NCI-H1930 (cell line): ENCODE results near the gene TNFAIP8L1.
"Not testable (repeated sequence)": the region's sequence is repeated elsewhere in the genome, so short reads cannot be mapped to it uniquely, and the experiment has no call there.

Source experiments
- DNase-seq, 2 experiments: peaks; one replicate each; lab custom pipeline; 2025; lab: John Stamatoyannopoulos, UW

Gene TNFAIP8L1

GRCh38 chr19:4678881-4679790 lies 39.8 kb downstream of the TNFAIP8L1 start:
- DNase-seq, result no peak

- not testable (repeated sequence) for DNase-seq
Measured at GRCh38 chr19:4680021-4680420, 40.7 kb downstream of the TNFAIP8L1 start.

GRCh38 chr19:4682417-4683200 lies 43.3 kb downstream of the TNFAIP8L1 start:
- no peak for DNase-seq

- DNase-seq, result no peak
Measured at GRCh38 chr19:4684312-4685095, 45.2 kb downstream of the TNFAIP8L1 start.

- DNase-seq, result no peak
Measured at GRCh38 chr19:4686700-4687099, 47.4 kb downstream of the TNFAIP8L1 start.

- no peak for DNase-seq
Measured at GRCh38 chr19:4687396-4687795, 48.1 kb downstream of the TNFAIP8L1 start.

- no peak for DNase-seq
Measured at GRCh38 chr19:4688587-4688986, 49.3 kb downstream of the TNFAIP8L1 start.

- DNase-seq, result no peak
Measured at GRCh38 chr19:4689403-4689802, 50.1 kb downstream of the TNFAIP8L1 start.

GRCh38 chr19:4690361-4690760 lies 51.0 kb downstream of the TNFAIP8L1 start:
- DNase-seq, result no peak

- no peak for DNase-seq
Measured at GRCh38 chr19:4691373-4691772, 52.1 kb downstream of the TNFAIP8L1 start.

- no peak for DNase-seq
Measured at GRCh38 chr19:4692251-4693077, 53.1 kb downstream of the TNFAIP8L1 start.

GRCh38 chr19:4693078-4693350 lies 53.7 kb downstream of the TNFAIP8L1 start:
- DNase-seq, result no peak

GRCh38 chr19:4693471-4694121 lies 54.3 kb downstream of the TNFAIP8L1 start:
- DNase-seq, result no peak

GRCh38 chr19:4694211-4694987 lies 55.1 kb downstream of the TNFAIP8L1 start:
- no peak for DNase-seq

GRCh38 chr19:4695224-4695731 lies 56.0 kb downstream of the TNFAIP8L1 start:
- DNase-seq, result no peak

GRCh38 chr19:4697304-4697703 lies 58.0 kb downstream of the TNFAIP8L1 start:
- no peak for DNase-seq

GRCh38 chr19:4699826-4700692 lies 60.7 kb downstream of the TNFAIP8L1 start:
- no peak for DNase-seq

GRCh38 chr19:4700693-4700970 lies 61.3 kb downstream of the TNFAIP8L1 start:
- no peak for DNase-seq

GRCh38 chr19:4701557-4701956 lies 62.2 kb downstream of the TNFAIP8L1 start:
- DNase-seq, result no peak
